HepG2 (cell line): ENCODE measurements around the gene CCL19. TPM values are rescaled to one million over a fixed set of nuclear protein-coding genes. Genes with fewer than 3 reads are reported as not detected.

Source experiments
- BCLAF1 ChIP-seq: fragments of 450-650 bp; IDR thresholded peaks from 2 replicates; pipeline ENCODE4 v1.6.1; 2017; ENCODE audit warnings: mild to moderate bottlenecking
- CENPT ChIP-seq: sonication (generic); formaldehyde crosslinking; IDR thresholded peaks from 2 replicates; pipeline ENCODE4 v1.8.0; 2022; ENCODE audit warnings: low read depth, mild to moderate bottlenecking, moderate library complexity, missing genetic modification reagents
- GATAD1 ChIP-seq: IDR thresholded peaks from 2 replicates; pipeline ENCODE4 v1.6.1; 2016; ENCODE audit warnings: missing genetic modification reagents, missing compliant biosample characterization
- HNRNPLL ChIP-seq: fragments of 200-400 bp; formaldehyde crosslinking; IDR thresholded peaks from 2 replicates; pipeline ENCODE4 v1.6.1; 2017; ENCODE audit warnings: mild to moderate bottlenecking, low read depth, low read length; ENCODE audit not compliant: poor library complexity, severe bottlenecking
- KLF16 ChIP-seq, 2 experiments: sonication (generic) in 1 of 2; formaldehyde crosslinking in 1 of 2; IDR thresholded peaks; 2 replicates each; pipeline versions ENCODE4 v1.6.1 to v1.8.0; 2016 to 2023; ENCODE audit warnings: missing genetic modification reagents in 2 of 2, missing compliant biosample characterization in 1 of 2
- PHB2 ChIP-seq: fragments of 450-650 bp; IDR thresholded peaks from 2 replicates; pipeline ENCODE4 v1.6.1; 2018; ENCODE audit not compliant: partially characterized antibody
- PHF21A ChIP-seq: sonication (generic); formaldehyde crosslinking; IDR thresholded peaks from 2 replicates; pipeline ENCODE4 v1.5.0; 2020; ENCODE audit warnings: mild to moderate bottlenecking, missing genetic modification reagents
- RBM22 ChIP-seq: fragments of 200-400 bp; formaldehyde crosslinking; optimal IDR thresholded peaks from 2 replicates; pipeline ENCODE3; 2017; ENCODE audit warnings: mild to moderate bottlenecking, low read length, moderate library complexity
- SP4 ChIP-seq: sonication (generic); formaldehyde crosslinking; IDR thresholded peaks from 2 replicates; pipeline ENCODE4 v1.8.1; 2023; ENCODE audit warnings: mild to moderate bottlenecking, missing genetic modification reagents
- ZFP41 ChIP-seq: sonication (generic); formaldehyde crosslinking; IDR thresholded peaks from 2 replicates; pipeline ENCODE4 v1.4.0; 2020; ENCODE audit warnings: mild to moderate bottlenecking, missing genetic modification reagents, borderline replicate concordance
- ZMAT3 ChIP-seq: sonication (generic); formaldehyde crosslinking; conservative IDR thresholded peaks from 2 replicates; pipeline ENCODE4 v1.7.0; 2021; ENCODE audit warnings: missing genetic modification reagents
- ZNF282 ChIP-seq: fragments of 450-650 bp; IDR thresholded peaks from 2 replicates; pipeline ENCODE4 v1.6.1; 2018; ENCODE audit not compliant: partially characterized antibody
- ZNF883 ChIP-seq: sonication (generic); formaldehyde crosslinking; IDR thresholded peaks from 2 replicates; pipeline ENCODE4 v1.5.1; 2020; ENCODE audit warnings: mild to moderate bottlenecking, missing genetic modification reagents; ENCODE audit errors: not compliant biosample characterization
- polyA plus RNA-seq, 8 experiments: library from polyadenylated mRNA; depleted of rRNA in 3 of 8; stranded (reverse) in 7 of 8; unstranded in 1 of 8; fragments of >200 nt; fragmentation: Illumina TruSeq in 4 of 8; extraction: Trizol in 4 of 8; gene quantifications; 2 replicates each; pipeline versions ENCODE4 v1.2.1 to v1.2.3, GENCODE V29; 2011 to 2016; ENCODE audit warnings: low read depth in 4 of 8, missing spikeins in 1 of 8, mixed read lengths in 1 of 8; ENCODE audit not compliant: insufficient read depth in 1 of 8
- total RNA-seq, 5 experiments: library from RNA; depleted of rRNA; stranded (reverse); fragments of >200 nt; fragmentation: Illumina TruSeq; extraction: Trizol; gene quantifications; 2 replicates each; pipeline ENCODE4 v1.2.3, GENCODE V29; 2016; ENCODE audit warnings: low read depth in 1 of 5
- TF ChIP-seq, protein P1 (sequence below), 2 experiments: fragments of 450-650 bp in 1 of 2; sonication (generic) in 1 of 2; formaldehyde crosslinking in 1 of 2; IDR thresholded peaks; 2 replicates each; pipeline versions ENCODE4 v1.6.1 to v1.8.0; 2016 to 2022; ENCODE audit warnings: antibody characterized with exemption in 1 of 2, mild to moderate bottlenecking in 1 of 2, missing genetic modification reagents in 1 of 2
- TF ChIP-seq, protein P2 (sequence below): fragments of 450-650 bp; IDR thresholded peaks from 2 replicates; pipeline ENCODE4 v1.6.1; 2016

CCL19 gene
- total and polyA plus RNA-seq, 2 of the 13 experiments (the other 11 are each of a cell fraction or from before 2014, with no cell fraction given) = not detected

GRCh38 chr9:34646211-34647083, 44.6 kb downstream of the CCL19 start, which contains the start of gene GALT (continued):
- TF ChIP-seq, protein P1, sequence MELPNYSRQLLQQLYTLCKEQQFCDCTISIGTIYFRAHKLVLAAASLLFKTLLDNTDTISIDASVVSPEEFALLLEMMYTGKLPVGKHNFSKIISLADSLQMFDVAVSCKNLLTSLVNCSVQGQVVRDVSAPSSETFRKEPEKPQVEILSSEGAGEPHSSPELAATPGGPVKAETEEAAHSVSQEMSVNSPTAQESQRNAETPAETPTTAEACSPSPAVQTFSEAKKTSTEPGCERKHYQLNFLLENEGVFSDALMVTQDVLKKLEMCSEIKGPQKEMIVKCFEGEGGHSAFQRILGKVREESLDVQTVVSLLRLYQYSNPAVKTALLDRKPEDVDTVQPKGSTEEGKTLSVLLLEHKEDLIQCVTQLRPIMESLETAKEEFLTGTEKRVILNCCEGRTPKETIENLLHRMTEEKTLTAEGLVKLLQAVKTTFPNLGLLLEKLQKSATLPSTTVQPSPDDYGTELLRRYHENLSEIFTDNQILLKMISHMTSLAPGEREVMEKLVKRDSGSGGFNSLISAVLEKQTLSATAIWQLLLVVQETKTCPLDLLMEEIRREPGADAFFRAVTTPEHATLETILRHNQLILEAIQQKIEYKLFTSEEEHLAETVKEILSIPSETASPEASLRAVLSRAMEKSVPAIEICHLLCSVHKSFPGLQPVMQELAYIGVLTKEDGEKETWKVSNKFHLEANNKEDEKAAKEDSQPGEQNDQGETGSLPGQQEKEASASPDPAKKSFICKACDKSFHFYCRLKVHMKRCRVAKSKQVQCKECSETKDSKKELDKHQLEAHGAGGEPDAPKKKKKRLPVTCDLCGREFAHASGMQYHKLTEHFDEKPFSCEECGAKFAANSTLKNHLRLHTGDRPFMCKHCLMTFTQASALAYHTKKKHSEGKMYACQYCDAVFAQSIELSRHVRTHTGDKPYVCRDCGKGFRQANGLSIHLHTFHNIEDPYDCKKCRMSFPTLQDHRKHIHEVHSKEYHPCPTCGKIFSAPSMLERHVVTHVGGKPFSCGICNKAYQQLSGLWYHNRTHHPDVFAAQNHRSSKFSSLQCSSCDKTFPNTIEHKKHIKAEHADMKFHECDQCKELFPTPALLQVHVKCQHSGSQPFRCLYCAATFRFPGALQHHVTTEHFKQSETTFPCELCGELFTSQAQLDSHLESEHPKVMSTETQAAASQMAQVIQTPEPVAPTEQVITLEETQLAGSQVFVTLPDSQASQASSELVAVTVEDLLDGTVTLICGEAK (IDR thresholded peaks at IDR 0.05) = no peak
- TF ChIP-seq, protein P1 (CRISPR knock-in tag; IDR thresholded peaks at IDR 0.05) = no peak; the same call in 1 of the 2 replicates
- TF ChIP-seq ZFP41 (CRISPR knock-in tag) (no peak; the same call in 1 of the 2 replicates), ZNF282 (no peak), ZNF883 (CRISPR knock-in tag) (no peak), ZMAT3 (CRISPR knock-in tag) (no peak; the same call in 1 of the 2 replicates), HNRNPLL (peak; percentile 72), PHF21A (CRISPR knock-in tag) (peak; percentile 71), RBM22 (no peak), CENPT (CRISPR knock-in tag) (peak; percentile 63; the same call in 1 of the 2 replicates), PHB2 (no peak), BCLAF1 (no peak), KLF16 (CRISPR knock-in tag; IDR thresholded peaks at IDR 0.05) (peak in 1 of 2 experiments; percentile 78; a peak in 2 of 4 replicates), GATAD1 (peak; percentile 75), SP4 (CRISPR knock-in tag) (peak; percentile 78)
- TF ChIP-seq, protein P2, sequence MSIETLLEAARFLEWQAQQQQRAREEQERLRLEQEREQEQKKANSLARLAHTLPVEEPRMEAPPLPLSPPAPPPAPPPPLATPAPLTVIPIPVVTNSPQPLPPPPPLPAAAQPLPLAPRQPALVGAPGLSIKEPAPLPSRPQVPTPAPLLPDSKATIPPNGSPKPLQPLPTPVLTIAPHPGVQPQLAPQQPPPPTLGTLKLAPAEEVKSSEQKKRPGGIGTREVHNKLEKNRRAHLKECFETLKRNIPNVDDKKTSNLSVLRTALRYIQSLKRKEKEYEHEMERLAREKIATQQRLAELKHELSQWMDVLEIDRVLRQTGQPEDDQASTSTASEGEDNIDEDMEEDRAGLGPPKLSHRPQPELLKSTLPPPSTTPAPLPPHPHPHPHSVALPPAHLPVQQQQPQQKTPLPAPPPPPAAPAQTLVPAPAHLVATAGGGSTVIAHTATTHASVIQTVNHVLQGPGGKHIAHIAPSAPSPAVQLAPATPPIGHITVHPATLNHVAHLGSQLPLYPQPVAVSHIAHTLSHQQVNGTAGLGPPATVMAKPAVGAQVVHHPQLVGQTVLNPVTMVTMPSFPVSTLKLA = peak; percentile 58
